Endometrial microvascular endothelial cells (primary cell): Measurements from ENCODE around the gene PRKCA. TPM values are rescaled to one million over a fixed set of nuclear protein-coding genes. Genes with fewer than 3 reads are reported as not detected.

ENCODE experiments used
- in situ Hi-C: cut with HindIII; loops from 2 replicates; pipeline ENCODE4 v1.10.0; 2017; ENCODE audit warnings: low sequenced_read_pairs, low pct_unique_long_range_greater_than_20kb; ENCODE audit errors: inconsistent ontology term
- total RNA-seq: library from RNA; depleted of rRNA; stranded (reverse); fragments of >200 nt; gene quantifications from one replicate; pipeline ENCODE4 v1.2.3, GENCODE V29; 2015; ENCODE audit errors: inconsistent ontology term

The PRKCA gene
- total RNA-seq, 1 donor from 2014 or later: 21.7 TPM

- in situ Hi-C loops: no loop called here
These were observed 237.8 kb downstream of the PRKCA start for GRCh38 chr17:66540131-66540781.

GRCh38 chr17:66541461-66542128 is 239.2 kb downstream of the PRKCA start:
- in situ Hi-C loops: no loop called here

GRCh38 chr17:66542129-66542966 is 239.9 kb downstream of the PRKCA start:
- in situ Hi-C loops: no loop called here

GRCh38 chr17:66542967-66543520 is 240.6 kb downstream of the PRKCA start:
- in situ Hi-C loops: no loop called here

- in situ Hi-C loops: no loop called here
These were observed 241.1 kb downstream of the PRKCA start for GRCh38 chr17:66543526-66543925.

- in situ Hi-C loops: no loop called here
These were observed 243.5 kb downstream of the PRKCA start for GRCh38 chr17:66545918-66546317.

GRCh38 chr17:66547151-66547865 is 244.9 kb downstream of the PRKCA start:
- in situ Hi-C loops: no loop called here

GRCh38 chr17:66548158-66548557 is 245.7 kb downstream of the PRKCA start:
- in situ Hi-C loops: no loop called here

- in situ Hi-C loops: no loop called here
These were observed 246.4 kb downstream of the PRKCA start for GRCh38 chr17:66548659-66549310.

GRCh38 chr17:66549311-66549704 is 246.9 kb downstream of the PRKCA start:
- in situ Hi-C loops: no loop called here

GRCh38 chr17:66549731-66550207 is 247.4 kb downstream of the PRKCA start:
- in situ Hi-C loops: no loop called here

- in situ Hi-C loops: no loop called here
These were observed 249.4 kb downstream of the PRKCA start for GRCh38 chr17:66551839-66552238.

- in situ Hi-C loops: no loop called here
These were observed 250.0 kb downstream of the PRKCA start for GRCh38 chr17:66552371-66552770.

- in situ Hi-C loops: no loop called here
These were observed 253.2 kb downstream of the PRKCA start for GRCh38 chr17:66555605-66556004.

GRCh38 chr17:66557200-66557599 is 254.8 kb downstream of the PRKCA start:
- in situ Hi-C loops: no loop called here

GRCh38 chr17:66557886-66558285 is 255.5 kb downstream of the PRKCA start:
- in situ Hi-C loops: no loop called here

GRCh38 chr17:66560691-66561090 is 258.3 kb downstream of the PRKCA start:
- in situ Hi-C loops: no loop called here

- in situ Hi-C loops: no loop called here
These were observed 259.7 kb downstream of the PRKCA start for GRCh38 chr17:66562119-66562518.
